ENCODE measurements around the gene FGF12.
A peak's percentile ranks its signal among the peaks of the same experiment; 100 is the strongest.

Gene FGF12

GRCh38 chr3:192188218-192188835 is 539.0 kb downstream of the FGF12 start:
- DNase-seq (ENCODE audit: low read depth in 2 of 2): peak; percentile 36 to 38

- no peak for DNase-seq (ENCODE audit: low read depth in 2 of 2)
Observed at GRCh38 chr3:192187485-192188051, 539.8 kb downstream of the FGF12 start.

DNA sequence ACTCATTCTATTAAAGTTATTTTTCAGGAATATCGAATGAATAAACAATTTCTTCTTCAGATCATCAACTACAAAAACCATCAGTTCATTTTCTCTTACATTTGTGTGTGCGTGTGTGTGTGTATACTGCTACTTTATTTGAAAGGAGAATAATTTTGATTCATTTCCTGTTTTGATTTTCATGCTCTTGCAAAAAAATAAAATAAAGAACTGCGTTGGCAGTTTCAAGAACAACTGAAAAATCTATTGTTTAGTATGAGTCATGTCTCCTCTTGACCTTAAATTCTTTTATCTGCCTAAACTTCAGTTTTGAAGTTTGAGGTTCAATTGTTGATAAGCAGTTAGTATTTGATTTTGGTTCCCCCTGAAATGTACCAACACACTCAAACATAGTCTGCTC is 540.8 kb downstream of the FGF12 start:
- no peak for DNase-seq (ENCODE audit: low read depth in 2 of 2)

- DNase-seq (ENCODE audit: low read depth in 2 of 2): no peak
Observed at GRCh38 chr3:192186045-192186444, 541.3 kb downstream of the FGF12 start.

GRCh38 chr3:192183109-192183508 is 544.2 kb downstream of the FGF12 start:
- DNase-seq (ENCODE audit: low read depth in 2 of 2): no peak

DNA sequence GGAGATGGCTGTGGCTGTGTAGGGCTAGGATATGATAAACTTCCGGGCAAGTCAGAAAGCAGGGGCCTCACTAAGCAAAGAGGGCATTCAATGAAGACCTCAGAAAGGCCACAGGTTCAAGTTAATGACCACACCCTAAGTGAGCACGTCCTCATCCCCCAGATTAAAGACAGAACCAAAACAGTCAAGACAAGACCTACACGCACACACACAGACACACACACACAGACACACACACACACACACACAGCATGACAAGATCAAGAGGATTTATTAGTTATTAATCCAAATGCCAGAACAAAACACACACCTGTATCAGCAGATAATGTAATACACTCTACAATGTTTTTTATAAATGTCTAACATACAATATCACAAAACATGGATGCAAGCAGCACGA is 546.2 kb downstream of the FGF12 start:
- DNase-seq (ENCODE audit: low read depth in 2 of 2): no peak

DNA sequence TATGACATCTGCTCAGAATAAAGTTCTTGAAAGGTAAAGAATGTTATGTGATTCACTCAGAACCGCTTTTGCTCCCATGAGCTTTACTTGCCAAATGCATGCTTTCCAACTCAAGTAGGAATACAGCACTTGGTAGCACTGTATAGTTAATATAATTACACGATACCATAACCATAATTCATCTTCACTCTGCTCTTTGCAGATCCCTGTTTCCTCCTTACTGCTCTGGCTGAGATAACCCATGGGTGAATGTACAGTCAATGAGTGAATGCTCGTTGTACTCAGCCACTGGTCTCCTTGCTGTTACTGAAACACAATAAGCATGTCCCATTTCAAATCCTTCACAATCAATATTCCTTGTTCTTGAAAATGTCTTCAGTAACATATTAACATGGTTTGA is 550.0 kb downstream of the FGF12 start:
- DNase-seq (ENCODE audit: low read depth in 2 of 2): no peak

DNA sequence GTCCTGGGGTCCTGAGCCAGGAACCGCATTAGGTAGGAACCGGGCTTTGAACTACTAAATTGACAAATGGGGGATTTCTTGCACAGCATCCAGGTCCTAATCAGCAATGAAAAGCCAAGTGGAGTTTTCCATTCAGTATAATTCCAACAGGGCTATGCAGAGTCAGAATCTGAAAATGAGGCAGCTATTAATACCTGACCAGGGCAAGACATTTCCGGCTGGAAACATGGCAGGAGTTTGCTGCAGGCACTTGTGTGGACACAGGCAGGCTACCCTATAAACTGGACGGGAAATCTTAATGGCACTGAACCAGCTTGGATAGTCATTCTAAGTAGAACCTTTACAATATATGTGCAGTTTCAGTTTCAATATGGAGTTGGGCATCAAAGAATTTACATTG is 553.1 kb downstream of the FGF12 start:
- no peak for DNase-seq (ENCODE audit: low read depth in 2 of 2)

DNA sequence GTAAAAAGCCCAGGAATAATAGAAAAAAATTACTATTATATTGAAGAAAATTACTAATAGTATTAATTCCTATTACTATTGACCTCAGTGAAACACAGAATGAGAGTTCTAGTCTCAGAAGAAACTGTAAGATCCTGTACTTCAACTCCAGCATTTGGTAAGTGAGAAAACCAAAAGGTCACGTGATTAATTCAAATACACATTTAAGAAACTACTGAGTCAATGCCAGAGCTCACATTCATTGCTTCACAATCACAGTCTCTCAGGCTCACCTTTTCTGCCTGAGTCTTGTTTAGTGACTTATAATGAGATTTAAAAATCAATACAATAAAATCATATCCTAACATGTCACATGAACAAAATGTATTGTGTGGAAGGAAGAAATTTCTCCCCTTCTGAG is 556.1 kb downstream of the FGF12 start:
- no peak for DNase-seq (ENCODE audit: low read depth in 2 of 2)

DNA sequence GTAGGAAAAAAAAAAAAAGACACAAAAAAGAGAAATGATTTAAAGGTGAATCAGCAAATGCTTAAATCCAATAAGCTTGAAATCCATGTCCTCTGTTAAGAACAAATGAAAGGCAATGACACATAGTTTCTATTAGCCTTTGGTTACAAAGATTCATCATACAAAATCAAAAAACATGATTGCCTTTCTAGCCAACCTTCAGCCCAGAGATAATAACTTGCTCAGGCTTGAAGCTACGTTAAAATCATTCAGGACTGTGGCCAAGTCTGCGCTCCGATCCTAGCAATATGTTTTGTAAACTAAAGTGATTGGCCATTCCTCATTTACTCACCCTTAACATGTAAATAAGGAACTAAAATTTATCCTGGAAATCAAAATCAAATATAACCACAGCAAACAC is 556.7 kb downstream of the FGF12 start:
- DNase-seq (ENCODE audit: low read depth in 2 of 2): no peak

GRCh38 chr3:192170031-192170430 is 557.3 kb downstream of the FGF12 start:
- no peak for DNase-seq (ENCODE audit: low read depth in 2 of 2)

DNA sequence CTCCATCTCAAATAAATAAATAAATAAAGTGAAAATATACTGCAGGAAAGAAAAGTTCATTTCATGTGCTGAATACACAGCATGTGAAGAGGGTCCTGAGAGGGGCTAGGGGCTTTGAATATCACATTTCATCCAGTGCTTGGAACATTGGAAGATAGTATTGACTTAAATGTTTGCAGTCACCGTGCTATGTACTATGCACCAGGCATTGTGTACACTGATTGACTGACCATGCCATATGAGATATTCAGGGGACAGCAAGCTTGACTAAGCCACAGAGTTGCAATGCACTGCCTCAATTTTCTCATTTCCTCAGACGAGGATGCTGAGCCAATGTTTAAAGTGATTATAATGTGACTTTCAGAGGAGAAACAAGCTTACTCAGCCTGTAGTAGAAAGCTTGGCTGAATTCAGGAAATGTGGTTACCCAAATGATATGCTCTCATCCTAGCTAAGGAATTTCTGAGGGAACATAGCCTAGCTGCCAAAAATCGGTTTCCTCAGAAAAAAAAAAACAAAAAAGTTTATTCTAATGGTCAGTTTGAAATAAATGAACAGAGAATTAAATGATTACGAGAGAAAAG is 557.9 kb downstream of the FGF12 start:
- DNase-seq (ENCODE audit: low read depth in 2 of 2): no peak

DNA sequence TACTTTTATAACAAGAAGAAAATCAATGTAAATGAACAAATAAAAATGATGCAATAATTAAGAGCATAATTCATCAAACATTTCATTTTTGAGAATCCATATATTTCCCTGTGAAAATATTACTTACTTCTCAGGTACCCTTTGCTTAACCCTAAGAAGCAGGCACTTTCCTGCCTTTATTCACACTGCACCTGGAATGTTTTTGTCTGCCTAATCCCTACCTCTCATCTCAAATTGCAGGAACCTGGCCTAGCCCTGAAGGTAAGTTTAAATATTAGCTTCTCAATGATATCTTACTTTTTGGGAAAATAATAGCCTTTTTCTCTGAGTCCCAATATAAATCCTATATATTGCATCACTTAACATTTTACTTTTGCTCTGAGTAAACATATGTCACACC is 559.1 kb downstream of the FGF12 start:
- no peak for DNase-seq (ENCODE audit: low read depth in 2 of 2)

DNA sequence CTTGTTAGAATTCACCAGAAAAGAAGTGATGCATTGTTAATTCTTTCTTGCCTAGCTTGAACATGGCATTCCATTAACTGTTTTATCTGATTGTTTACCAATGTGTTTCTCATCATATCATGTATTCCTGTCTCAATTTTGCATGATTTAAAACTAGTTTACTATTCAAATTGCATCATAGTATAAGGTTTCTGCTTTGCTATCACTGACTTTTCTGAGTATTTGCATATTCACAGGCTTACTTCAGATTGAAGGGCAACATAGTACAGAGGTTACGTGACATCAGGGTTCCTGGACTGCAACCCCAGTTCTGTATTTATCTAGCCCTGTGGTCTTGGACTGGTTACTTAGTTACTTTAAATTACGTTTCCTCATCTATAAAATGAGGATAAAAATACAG is 561.8 kb downstream of the FGF12 start:
- DNase-seq (ENCODE audit: low read depth in 2 of 2): no peak

DNA sequence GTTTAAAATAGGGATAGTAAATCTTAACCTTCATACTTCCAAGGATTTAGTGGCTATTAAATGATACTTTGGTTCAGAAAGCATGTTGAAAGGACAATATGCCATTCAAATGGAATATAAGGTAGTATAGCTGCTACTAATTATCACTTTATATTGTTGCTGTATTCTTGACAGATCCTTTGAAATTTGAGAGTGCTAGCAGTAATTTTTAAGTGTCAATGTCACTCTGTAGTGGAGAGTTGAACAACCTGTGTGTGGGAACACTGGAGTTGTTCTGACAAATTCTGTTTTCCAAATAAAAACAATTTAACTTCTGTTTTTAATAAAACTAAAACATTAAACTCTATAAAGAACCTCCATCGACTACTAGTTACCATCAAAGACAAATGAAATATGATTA is 565.7 kb downstream of the FGF12 start:
- DNase-seq (ENCODE audit: low read depth in 2 of 2): no peak

DNA sequence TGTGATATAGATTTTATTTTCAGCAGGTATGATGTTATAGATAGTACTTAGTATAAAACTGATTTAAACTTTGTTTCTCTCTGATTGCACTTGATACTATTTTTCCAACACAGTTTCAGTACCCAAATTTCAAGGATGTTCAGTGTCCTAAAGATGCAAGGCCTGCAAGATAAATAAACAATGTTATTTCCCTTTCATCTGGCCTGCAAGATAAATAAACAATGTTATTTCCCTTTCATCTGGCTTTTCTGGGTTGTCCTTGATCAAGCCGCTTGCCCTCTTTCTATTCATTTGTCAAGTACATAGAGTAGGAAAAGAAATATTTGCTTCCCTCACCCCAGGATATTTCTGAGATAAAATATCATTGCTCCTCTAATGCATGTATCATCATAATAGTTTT is 571.0 kb downstream of the FGF12 start:
- DNase-seq (ENCODE audit: low read depth in 2 of 2): no peak

GRCh38 chr3:192155194-192155593 is 572.1 kb downstream of the FGF12 start:
- no peak for DNase-seq (ENCODE audit: low read depth in 2 of 2)

DNA sequence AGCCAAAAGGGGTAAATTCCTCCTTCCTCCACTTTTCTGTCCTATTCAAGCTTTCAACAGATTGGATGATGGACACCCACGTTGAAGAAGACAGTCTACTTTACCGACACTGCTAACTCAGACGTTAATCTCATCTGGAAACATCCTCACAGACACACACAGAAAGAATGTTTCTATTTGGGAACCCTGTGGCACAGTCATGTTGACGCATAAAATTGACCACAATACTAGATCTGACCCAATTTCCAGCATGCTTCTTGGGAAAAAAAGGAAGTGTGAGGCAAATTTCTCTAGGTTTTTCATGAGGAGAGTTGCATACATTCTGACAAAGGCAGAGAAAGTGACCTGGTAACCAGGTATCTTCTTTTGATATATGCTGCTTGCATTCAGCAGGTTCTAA is 594.1 kb downstream of the FGF12 start:
- DNase-seq (ENCODE audit: low read depth in 2 of 2): no peak

GRCh38 chr3:192130534-192131132 is 596.7 kb downstream of the FGF12 start:
- peak; percentile 3 to 19 for DNase-seq (ENCODE audit: low read depth in 2 of 2)

- DNase-seq (ENCODE audit: low read depth in 2 of 2): no peak
Observed at GRCh38 chr3:192129586-192129985, 597.8 kb downstream of the FGF12 start.

- no peak for DNase-seq (ENCODE audit: low read depth in 2 of 2)
Observed at GRCh38 chr3:192128922-192129321, 598.4 kb downstream of the FGF12 start.

GRCh38 chr3:192128060-192128459 is 599.3 kb downstream of the FGF12 start:
- DNase-seq (ENCODE audit: low read depth in 2 of 2): no peak

DNA sequence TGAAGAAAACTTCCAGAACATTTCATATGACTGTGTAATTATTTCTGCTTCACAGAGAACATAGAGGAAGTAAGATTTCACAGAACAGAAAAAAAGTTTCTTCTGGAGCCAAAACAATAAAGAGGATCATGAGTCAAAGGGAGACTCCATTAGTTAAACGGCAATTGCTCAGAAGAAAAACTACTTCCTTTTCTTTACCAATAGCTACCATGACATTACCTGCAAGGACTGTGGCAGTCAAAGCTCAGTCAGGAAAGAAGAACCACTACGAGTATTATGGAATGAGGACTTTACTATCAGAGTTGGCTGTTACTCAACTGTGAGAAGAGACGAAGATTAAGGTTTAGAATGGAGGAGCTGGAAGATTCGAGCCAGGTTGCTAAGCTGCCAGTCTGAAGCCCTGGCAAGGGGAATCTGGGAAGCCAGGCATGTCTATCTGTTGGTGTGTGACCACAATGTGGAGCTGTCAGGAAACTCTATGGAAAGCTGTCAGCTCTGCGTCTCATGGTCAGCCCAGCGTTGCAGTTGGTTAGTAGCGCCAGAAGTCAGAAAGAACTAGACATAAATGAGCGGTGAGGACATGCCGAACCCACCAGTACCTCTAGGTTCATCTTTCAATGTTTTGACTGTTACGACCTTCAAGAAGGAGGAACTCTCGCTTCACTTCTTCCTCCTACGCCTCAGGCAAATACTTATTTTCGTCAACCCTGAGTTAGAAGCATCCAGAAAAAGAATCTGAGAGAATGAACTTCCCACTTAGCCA is 604.3 kb downstream of the FGF12 start:
- no peak for DNase-seq (ENCODE audit: low read depth in 2 of 2)

All from stimulated activated CD4-positive, alpha-beta T cell treated with anti-CD3 and anti-CD28 coated beads, Interleukin-4, amount 100 ng/mL, for 48 hours (primary cell).